HepG2 (cell line): ENCODE data around the gene UBAC2. TPM values are rescaled to one million over a fixed set of nuclear protein-coding genes. Genes with fewer than 3 reads are reported as not detected.

Source experiments
- ATAC-seq: fragments of 200-7000 bp; cut with Tn5 transposase; 3 replicates; pipeline ENCODE4 v1.9.1; 2020; ENCODE audit warnings: mild to moderate bottlenecking, moderate library complexity
- BruUV-seq: library from RNA; stranded (reverse); fragments of 400-500 nt; replicated peaks from 2 replicates; lab custom pipeline; 2021; lab: Mats Ljungman, UMichigan
- CTCF ChIA-PET: fragments of 300-600 bp; formaldehyde crosslinking; extraction: SDS; loops from one replicate; lab custom pipeline; 2021; ENCODE audit warnings: low total read pairs, inconsistent platforms, low intra/inter-chr PET ratio; lab: Yijun Ruan, JAX
- POLR2A ChIA-PET: fragments of 350-600 bp; sonication (Branson Sonifier 250); formaldehyde crosslinking; loops from one replicate; lab custom pipeline; 2020; ENCODE audit warnings: antibody characterized with exemption, inconsistent platforms; lab: Yijun Ruan, JAX
- DNase-seq: peaks from one replicate; pipeline ENCODE4 v3.0.0-alpha.2; 2015; ENCODE audit warnings: low spot score
- FAIRE-seq: peaks from 3 replicates; lab custom pipeline; 2011; peaks lifted over from hg19 to GRCh38; lab: Jason Lieb, UNC
- H2AFZ ChIP-seq: one replicate; pipeline ENCODE4 v1.6.1; 2011; ENCODE audit warnings: low read length, inconsistent platforms
- H3K27ac ChIP-seq: fragments of 300-600 bp; 3 replicates; pipeline ENCODE4 v1.8.0; 2011; ENCODE audit warnings: mixed run types, mild to moderate bottlenecking, mixed read lengths, low read length, inconsistent platforms; ENCODE audit not compliant: insufficient read depth; ENCODE audit errors: extremely low read length
- H3K27me3 ChIP-seq, 2 experiments: fragments of 200-600 bp in 1 of 2; 2 replicates in 1 of 2; 3 replicates in 1 of 2; pipeline versions ENCODE4 v1.6.0 to v1.8.0; 2011; ENCODE audit warnings: low read length in 2 of 2, mild to moderate bottlenecking in 2 of 2, moderate library complexity in 2 of 2, inconsistent platforms in 1 of 2; ENCODE audit not compliant: insufficient read depth in 2 of 2, control insufficient read depth in 1 of 2
- H3K36me3 ChIP-seq, 2 experiments: fragments of 200-600 bp in 1 of 2; replicated peaks in 1 of 2; 2 replicates in 1 of 2; 3 replicates in 1 of 2; pipeline versions ENCODE4 v1.5.1 to v1.8.0; 2011; ENCODE audit warnings: low read length in 2 of 2, inconsistent platforms in 1 of 2; ENCODE audit not compliant: insufficient read depth in 2 of 2, control insufficient read depth in 1 of 2
- H3K4me1 ChIP-seq: 2 replicates; pipeline ENCODE4 v1.5.1; 2012; ENCODE audit warnings: low read length, inconsistent platforms; ENCODE audit not compliant: insufficient read depth
- H3K4me2 ChIP-seq: 2 replicates; pipeline ENCODE4 v1.6.0; 2011; ENCODE audit warnings: low read depth, low read length, inconsistent platforms
- H3K4me3 ChIP-seq, 3 experiments: fragments of 200-600 bp in 1 of 3; sonication (generic), shearing (Covaris generic) in 1 of 3; replicated peaks in 1 of 3; 2 replicates each; pipeline ENCODE4 v1.5.1; 2011 to 2016; ENCODE audit warnings: low read length in 3 of 3, inconsistent platforms in 2 of 3, low read depth in 2 of 3, mild to moderate bottlenecking in 2 of 3, control low read depth in 1 of 3, mixed read lengths in 1 of 3; ENCODE audit not compliant: insufficient read depth in 1 of 3
- H3K79me2 ChIP-seq: one replicate; pipeline ENCODE4 v1.6.1; 2011; ENCODE audit warnings: low read length, inconsistent platforms; ENCODE audit not compliant: insufficient read depth
- H3K9ac ChIP-seq: 2 replicates; pipeline ENCODE4 v1.6.0; 2011; ENCODE audit warnings: mild to moderate bottlenecking, low read depth, low read length, inconsistent platforms; ENCODE audit not compliant: insufficient read depth
- H3K9me3 ChIP-seq: 2 replicates; pipeline ENCODE4 v1.5.1; 2012; ENCODE audit warnings: mild to moderate bottlenecking, low read length
- H4K20me1 ChIP-seq: 2 replicates; pipeline ENCODE4 v1.6.0; 2011; ENCODE audit warnings: inconsistent platforms, mild to moderate bottlenecking, low read length, moderate library complexity; ENCODE audit not compliant: insufficient read depth
- TOPORS ChIP-seq: sonication (generic); formaldehyde crosslinking; IDR thresholded peaks from 2 replicates; pipeline ENCODE4 v1.8.0; 2023; ENCODE audit warnings: mild to moderate bottlenecking, missing genetic modification reagents
- ZBTB7A ChIP-seq: sonication (generic); formaldehyde crosslinking; IDR thresholded peaks from 2 replicates; pipeline ENCODE4 v1.8.0; 2022; ENCODE audit warnings: mild to moderate bottlenecking, missing genetic modification reagents
- ZBTB8A ChIP-seq: sonication (generic); formaldehyde crosslinking; IDR thresholded peaks from 2 replicates; pipeline ENCODE4 v1.4.0; 2020; ENCODE audit warnings: mild to moderate bottlenecking, low read depth, missing genetic modification reagents, borderline replicate concordance
- ZNF484 ChIP-seq: sonication (generic); formaldehyde crosslinking; IDR thresholded peaks from 2 replicates; pipeline ENCODE4 v1.5.1; 2020; ENCODE audit warnings: mild to moderate bottlenecking, low read depth, missing genetic modification reagents, borderline replicate concordance
- WGBS: methylation state at CpG from one replicate; pipeline ENCODE4 v1.1.6; 2017; ENCODE audit warnings: low lambda C conversion rate; 5-methylcytosine and 5-hydroxymethylcytosine counted together
- in situ Hi-C: cut with HindIII; loops from 2 replicates; pipeline ENCODE4 v1.10.0; 2017; ENCODE audit warnings: low pct_unique_long_range_greater_than_20kb; ENCODE audit not compliant: extremely low pct_ligation_motif_present
- intact Hi-C: fragments of 100-400 bp; cut with micrococcal nuclease; formaldehyde crosslinking; loops from one replicate; pipeline ENCODE4 v1.10.0; 2022; ENCODE audit not compliant: unreplicated experiment
- polyA plus RNA-seq, 8 experiments: library from polyadenylated mRNA; depleted of rRNA in 3 of 8; stranded (reverse) in 7 of 8; unstranded in 1 of 8; fragments of >200 nt; fragmentation: Illumina TruSeq in 4 of 8; extraction: Trizol in 4 of 8; gene quantifications; 2 replicates each; pipeline versions ENCODE4 v1.2.1 to v1.2.3, GENCODE V29; 2011 to 2016; ENCODE audit warnings: low read depth in 4 of 8, missing spikeins in 1 of 8, mixed read lengths in 1 of 8; ENCODE audit not compliant: insufficient read depth in 1 of 8
- total RNA-seq, 5 experiments: library from RNA; depleted of rRNA; stranded (reverse); fragments of >200 nt; fragmentation: Illumina TruSeq; extraction: Trizol; gene quantifications; 2 replicates each; pipeline ENCODE4 v1.2.3, GENCODE V29; 2016; ENCODE audit warnings: low read depth in 1 of 5
- TF ChIP-seq, protein P1 (sequence below): sonication (generic); formaldehyde crosslinking; IDR thresholded peaks from 2 replicates; pipeline ENCODE4 v1.9.0; 2022; ENCODE audit warnings: missing genetic modification reagents, mild to moderate bottlenecking, borderline replicate concordance
- TF ChIP-seq, protein P2 (sequence below): sonication (generic); formaldehyde crosslinking; IDR thresholded peaks from 2 replicates; pipeline ENCODE4 v1.4.0; 2020; ENCODE audit warnings: mild to moderate bottlenecking, low read depth, missing genetic modification reagents

The UBAC2 gene
- total and polyA plus RNA-seq, 2 of the 13 experiments (the other 11 are each of a cell fraction or from before 2014, with no cell fraction given), result 61.3 to 80.8 TPM

DNA sequence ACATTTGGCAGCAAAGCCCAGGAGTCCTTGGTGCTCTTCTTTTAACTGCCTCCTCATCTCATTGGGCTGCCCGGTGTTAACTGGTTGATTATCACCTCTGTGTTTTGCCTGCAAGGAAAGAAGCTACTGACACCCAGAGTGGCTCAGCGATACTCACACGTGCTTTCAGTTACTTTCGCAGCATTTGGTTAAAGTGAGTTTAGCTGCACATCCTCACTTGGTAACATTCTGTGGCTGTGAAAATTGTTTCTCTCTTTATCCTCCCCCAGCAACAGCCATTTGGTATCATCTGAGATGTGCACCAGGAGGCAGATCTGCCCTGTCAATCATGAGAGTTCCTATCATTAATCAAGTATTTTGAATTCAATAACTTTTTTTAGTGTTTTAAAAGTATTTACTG, 151.1 kb downstream of the UBAC2 start:
- Histone ChIP-seq H3K4me1 (no peaks in the 10 kb centered on the region), H3K27me3 (no peaks in the 10 kb centered on the region; a peak in 1 of 5 replicates), H3K27ac (no peak overlapping the region), H3K79me2 (no peaks in the 10 kb centered on the region), H3K4me2 (no peak overlapping the region), H3K9ac (no peak overlapping the region), H3K9me3 (no peaks in the 10 kb centered on the region), H3K36me3 (peaks cover 6 to 41% of the 10 kb centered on the region in 2 experiments), H3K4me3 (no peak overlapping the region), H2AFZ (no peak overlapping the region), H4K20me1 (no peaks in the 10 kb centered on the region; the same call in 1 of the 2 replicates)
- DNase-seq (no peak), FAIRE-seq (no peak), ATAC-seq (no peak)
- intact Hi-C loops, result no loop called here
- BruUV-seq, result no TSS peak
- POLR2A ChIA-PET, result no interaction called here
- CTCF ChIA-PET, result no interaction called here
- TF ChIP-seq, protein P1, sequence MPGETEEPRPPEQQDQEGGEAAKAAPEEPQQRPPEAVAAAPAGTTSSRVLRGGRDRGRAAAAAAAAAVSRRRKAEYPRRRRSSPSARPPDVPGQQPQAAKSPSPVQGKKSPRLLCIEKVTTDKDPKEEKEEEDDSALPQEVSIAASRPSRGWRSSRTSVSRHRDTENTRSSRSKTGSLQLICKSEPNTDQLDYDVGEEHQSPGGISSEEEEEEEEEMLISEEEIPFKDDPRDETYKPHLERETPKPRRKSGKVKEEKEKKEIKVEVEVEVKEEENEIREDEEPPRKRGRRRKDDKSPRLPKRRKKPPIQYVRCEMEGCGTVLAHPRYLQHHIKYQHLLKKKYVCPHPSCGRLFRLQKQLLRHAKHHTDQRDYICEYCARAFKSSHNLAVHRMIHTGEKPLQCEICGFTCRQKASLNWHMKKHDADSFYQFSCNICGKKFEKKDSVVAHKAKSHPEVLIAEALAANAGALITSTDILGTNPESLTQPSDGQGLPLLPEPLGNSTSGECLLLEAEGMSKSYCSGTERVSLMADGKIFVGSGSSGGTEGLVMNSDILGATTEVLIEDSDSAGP (CRISPR knock-in tag), result no peak
- TF ChIP-seq ZBTB8A (CRISPR knock-in tag) (no peak), TOPORS (CRISPR knock-in tag) (no peak), ZNF484 (CRISPR knock-in tag) (no peak), ZBTB7A (CRISPR knock-in tag) (no peak)
- TF ChIP-seq, protein P2, sequence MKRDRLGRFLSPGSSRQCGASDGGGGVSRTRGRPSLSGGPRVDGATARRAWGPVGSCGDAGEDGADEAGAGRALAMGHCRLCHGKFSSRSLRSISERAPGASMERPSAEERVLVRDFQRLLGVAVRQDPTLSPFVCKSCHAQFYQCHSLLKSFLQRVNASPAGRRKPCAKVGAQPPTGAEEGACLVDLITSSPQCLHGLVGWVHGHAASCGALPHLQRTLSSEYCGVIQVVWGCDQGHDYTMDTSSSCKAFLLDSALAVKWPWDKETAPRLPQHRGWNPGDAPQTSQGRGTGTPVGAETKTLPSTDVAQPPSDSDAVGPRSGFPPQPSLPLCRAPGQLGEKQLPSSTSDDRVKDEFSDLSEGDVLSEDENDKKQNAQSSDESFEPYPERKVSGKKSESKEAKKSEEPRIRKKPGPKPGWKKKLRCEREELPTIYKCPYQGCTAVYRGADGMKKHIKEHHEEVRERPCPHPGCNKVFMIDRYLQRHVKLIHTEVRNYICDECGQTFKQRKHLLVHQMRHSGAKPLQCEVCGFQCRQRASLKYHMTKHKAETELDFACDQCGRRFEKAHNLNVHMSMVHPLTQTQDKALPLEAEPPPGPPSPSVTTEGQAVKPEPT (CRISPR knock-in tag), result no peak
- in situ Hi-C loops, result no loop called here
- 98% methylated on average over 4 of the region's 4 CpGs for WGBS
